GM12864 (cell line): ENCODE data around the gene CFAP46.
A peak's percentile ranks its signal among the peaks of the same experiment; 100 is the strongest.

Experiments
- DNase-seq: peaks from one replicate; pipeline ENCODE4 v3.0.0-alpha.2; 2011; ENCODE audit warnings: low read depth
- H3K4me3 ChIP-seq: 2 replicates; pipeline ENCODE4 v1.5.1; 2011; ENCODE audit warnings: mild to moderate bottlenecking, low read depth, low read length, control low read depth
- CTCF ChIP-seq: IDR thresholded peaks from 2 replicates; pipeline ENCODE4 v1.5.1; 2011; ENCODE audit warnings: low read depth, mild to moderate bottlenecking, moderate library complexity, low read length, control low read depth, inconsistent platforms; ENCODE audit errors: missing control alignments

Gene CFAP46

GRCh38 chr10:132942101-132943057 lies at the start of gene CFAP46:
Gene CFAP46, minus strand, starts transcription at chr10:132942570. Its CDS starts 86 bp downstream, at chr10:132942484.
- H3K4me3 ChIP-seq = peak within 1 kb of the TSS; percentile 24

GRCh38 chr10:132991706-132992432 lies 49.5 kb upstream of the CFAP46 start:
- DNase-seq = no peak
- H3K4me3 ChIP-seq = no peak overlapping the region
- no peak for TF ChIP-seq CTCF

More at GRCh38 chr10:132942101-132943057, at the start of gene CFAP46:
- TF ChIP-seq CTCF = no peak
- DNase-seq = no peak

- DNase-seq = no peak
- no peak overlapping the region for H3K4me3 ChIP-seq
- no peak for TF ChIP-seq CTCF
Measured at GRCh38 chr10:132990684-132991545, 48.5 kb upstream of the CFAP46 start.

- TF ChIP-seq CTCF = no peak
- DNase-seq = no peak
- H3K4me3 ChIP-seq = no peak overlapping the region
Measured at GRCh38 chr10:132989476-132990415, 47.4 kb upstream of the CFAP46 start.

GRCh38 chr10:132988988-132989387 lies 46.6 kb upstream of the CFAP46 start:
- TF ChIP-seq CTCF = no peak
- no peak for DNase-seq
- no peak overlapping the region for H3K4me3 ChIP-seq
